Heart left ventricle (tissue), 13 donors: ENCODE measurements around the gene NSDHL.

Experiments
- POLR2A ChIP-seq, 2 donors: fragments of 450-650 bp; IDR thresholded peaks; one replicate each; pipeline ENCODE4 v1.6.1; 2017; ENCODE audit warnings: antibody characterized with exemption in 2 of 2, mild to moderate bottlenecking in 2 of 2, moderate library complexity in 2 of 2
- TF ChIP-seq, protein P1 (sequence below), 12 donors: fragments of 200-600 bp; sonication (generic) in 4 of 12; IDR thresholded peaks; one replicate each; pipeline versions ENCODE4 v1.5.0 to v1.8.0; 2018 to 2022; ENCODE audit warnings: antibody characterized with exemption in 12 of 12, mild to moderate bottlenecking in 5 of 12
- donor health status: ischemic (EF 13 %, LVEDD 7.1; RV severe dilation, severe dysfunction).
- donor health status: DM: no; HTN: yes; CAD: no.
- donor health status: DM: no; HTN: no; CAD: no.
- donor health status: ischemic (EF 25% LVEDD 6.9; RV normal size, moderate dysfunction).
- donor health status: ischemic (EF 25% LVEDD 5.7; RV mildly dilated, moderate dysfunction).
- donor health status: ischemic (EF 35%, LVEDD 5.7; RV mildly dilated, moderate dysfunction).
- donor health status: nonischemic (EF 11% LVEDD 7.7; RV severe dilation, severe dysfunction).
- donor health status: DM: yes; HTN: yes; CAD: no.
- donor health status: PGD.
- donor health status: ischemic (EF 29% LVEDD 5.4; RV normal size, mild dysfunction).
- donor health status: nonischemic (EF 23%, LVEDD 6.1; RV moderate dilation, normal function).

DNA sequence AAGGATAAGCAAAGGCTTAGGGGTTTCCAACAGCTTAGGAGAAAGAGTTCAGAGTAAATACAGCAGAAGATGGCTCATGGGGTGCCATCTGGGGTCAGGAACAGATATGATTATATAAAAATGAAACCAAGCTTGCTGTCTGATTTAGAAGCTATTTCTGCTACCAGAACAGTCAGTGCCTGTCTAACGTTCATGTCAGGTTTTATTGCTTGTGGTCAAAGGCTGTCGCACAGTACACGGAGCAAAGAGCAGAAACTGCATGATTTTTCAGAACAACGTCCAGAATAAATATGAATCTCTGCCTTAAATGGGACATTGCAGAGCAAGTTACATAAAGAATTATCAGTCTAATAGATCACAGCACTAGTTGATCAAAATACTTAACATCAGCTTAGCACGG, 17.7 kb upstream of the NSDHL start:
- TF ChIP-seq, protein P1, sequence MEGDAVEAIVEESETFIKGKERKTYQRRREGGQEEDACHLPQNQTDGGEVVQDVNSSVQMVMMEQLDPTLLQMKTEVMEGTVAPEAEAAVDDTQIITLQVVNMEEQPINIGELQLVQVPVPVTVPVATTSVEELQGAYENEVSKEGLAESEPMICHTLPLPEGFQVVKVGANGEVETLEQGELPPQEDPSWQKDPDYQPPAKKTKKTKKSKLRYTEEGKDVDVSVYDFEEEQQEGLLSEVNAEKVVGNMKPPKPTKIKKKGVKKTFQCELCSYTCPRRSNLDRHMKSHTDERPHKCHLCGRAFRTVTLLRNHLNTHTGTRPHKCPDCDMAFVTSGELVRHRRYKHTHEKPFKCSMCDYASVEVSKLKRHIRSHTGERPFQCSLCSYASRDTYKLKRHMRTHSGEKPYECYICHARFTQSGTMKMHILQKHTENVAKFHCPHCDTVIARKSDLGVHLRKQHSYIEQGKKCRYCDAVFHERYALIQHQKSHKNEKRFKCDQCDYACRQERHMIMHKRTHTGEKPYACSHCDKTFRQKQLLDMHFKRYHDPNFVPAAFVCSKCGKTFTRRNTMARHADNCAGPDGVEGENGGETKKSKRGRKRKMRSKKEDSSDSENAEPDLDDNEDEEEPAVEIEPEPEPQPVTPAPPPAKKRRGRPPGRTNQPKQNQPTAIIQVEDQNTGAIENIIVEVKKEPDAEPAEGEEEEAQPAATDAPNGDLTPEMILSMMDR (IDR thresholded peaks at IDR 0.05) = no peak
- TF ChIP-seq POLR2A (IDR thresholded peaks at IDR 0.05) = no peak
